Measurements from ENCODE around the gene BASP1.
"Not testable (repeated sequence)": the region's sequence is repeated elsewhere in the genome, so short reads cannot be mapped to it uniquely, and the experiment has no call there.

Gene BASP1

GRCh38 chr5:17217493-17218352 lies at the start of gene BASP1:
TSS of gene BASP1 (plus strand) at chr5:17217631. CDS start at chr5:17275217, 57,586 bp downstream.
- DNase-seq = peak; percentile 32

- DNase-seq = no peak
Measured at GRCh38 chr5:17169507-17169906, 47.9 kb upstream of the BASP1 start.

- no peak for DNase-seq
Measured at GRCh38 chr5:17172791-17173190, 44.6 kb upstream of the BASP1 start.

GRCh38 chr5:17174965-17175364 lies 42.5 kb upstream of the BASP1 start:
- no peak for DNase-seq

GRCh38 chr5:17177501-17178372 lies 39.7 kb upstream of the BASP1 start:
- no peak for DNase-seq

- no peak for DNase-seq
Measured at GRCh38 chr5:17178373-17178675, 39.1 kb upstream of the BASP1 start.

- no peak for DNase-seq
Measured at GRCh38 chr5:17180330-17180843, 37.0 kb upstream of the BASP1 start.

- peak; percentile 50 for DNase-seq
Measured at GRCh38 chr5:17180864-17181723, 36.3 kb upstream of the BASP1 start.

GRCh38 chr5:17182494-17182893 lies 34.9 kb upstream of the BASP1 start:
- DNase-seq = peak; percentile 30

GRCh38 chr5:17182981-17183380 lies 34.5 kb upstream of the BASP1 start:
- DNase-seq = no peak

- DNase-seq = no peak
Measured at GRCh38 chr5:17183831-17184230, 33.6 kb upstream of the BASP1 start.

- no peak for DNase-seq
Measured at GRCh38 chr5:17184588-17184987, 32.8 kb upstream of the BASP1 start.

GRCh38 chr5:17185349-17185748 lies 32.1 kb upstream of the BASP1 start:
- DNase-seq = no peak

GRCh38 chr5:17185773-17186172 lies 31.7 kb upstream of the BASP1 start:
- no peak for DNase-seq

- DNase-seq = no peak
Measured at GRCh38 chr5:17186256-17186655, 31.2 kb upstream of the BASP1 start.

GRCh38 chr5:17187011-17187785 lies 30.2 kb upstream of the BASP1 start:
- no peak for DNase-seq

GRCh38 chr5:17187786-17188170 lies 29.7 kb upstream of the BASP1 start:
- DNase-seq = no peak

- DNase-seq = peak; percentile 82
Measured at GRCh38 chr5:17189381-17190036, 27.9 kb upstream of the BASP1 start.

GRCh38 chr5:17190242-17190778 lies 27.1 kb upstream of the BASP1 start:
- DNase-seq = peak; percentile 8

GRCh38 chr5:17190799-17191391 lies 26.5 kb upstream of the BASP1 start:
- no peak for DNase-seq

- not testable (repeated sequence) for DNase-seq
Measured at GRCh38 chr5:17191574-17191973, 25.9 kb upstream of the BASP1 start.
